ENCODE data around the gene ZNF423.

DNA sequence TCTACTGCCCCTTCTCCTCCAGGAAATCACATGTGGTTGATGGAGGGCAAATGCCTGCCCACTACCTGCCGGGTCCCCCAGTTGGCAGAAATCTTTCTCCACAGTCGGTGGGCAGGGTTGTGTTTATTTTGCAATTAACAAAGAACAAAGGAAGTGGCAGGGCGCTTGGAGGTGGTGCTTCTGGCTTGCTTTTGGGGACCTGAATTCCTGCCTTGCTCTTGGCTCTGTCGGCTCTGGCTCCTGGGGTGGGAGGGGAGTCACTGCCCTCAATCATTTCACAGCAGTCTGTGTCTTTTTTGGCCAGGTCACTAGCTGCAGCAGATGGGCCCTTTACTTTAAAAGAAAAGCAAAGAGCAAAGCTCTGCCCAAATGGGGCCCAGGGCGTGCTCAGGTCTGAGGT, 413.1 kb downstream of the ZNF423 start:
- TF ChIP-seq, protein P1, sequence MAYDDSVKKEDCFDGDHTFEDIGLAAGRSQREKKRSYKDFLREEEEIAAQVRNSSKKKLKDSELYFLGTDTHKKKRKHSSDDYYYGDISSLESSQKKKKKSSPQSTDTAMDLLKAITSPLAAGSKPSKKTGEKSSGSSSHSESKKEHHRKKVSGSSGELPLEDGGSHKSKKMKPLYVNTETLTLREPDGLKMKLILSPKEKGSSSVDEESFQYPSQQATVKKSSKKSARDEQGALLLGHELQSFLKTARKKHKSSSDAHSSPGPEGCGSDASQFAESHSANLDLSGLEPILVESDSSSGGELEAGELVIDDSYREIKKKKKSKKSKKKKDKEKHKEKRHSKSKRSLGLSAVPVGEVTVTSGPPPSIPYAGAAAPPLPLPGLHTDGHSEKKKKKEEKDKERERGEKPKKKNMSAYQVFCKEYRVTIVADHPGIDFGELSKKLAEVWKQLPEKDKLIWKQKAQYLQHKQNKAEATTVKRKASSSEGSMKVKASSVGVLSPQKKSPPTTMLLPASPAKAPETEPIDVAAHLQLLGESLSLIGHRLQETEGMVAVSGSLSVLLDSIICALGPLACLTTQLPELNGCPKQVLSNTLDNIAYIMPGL (CRISPR knock-in tag; IDR thresholded peaks at IDR 0.05) = no peak
- TF ChIP-seq TAF1 (IDR thresholded peaks at IDR 0.05; ENCODE audit: control insufficient read depth, extremely low read depth, insufficient read depth, low read length, severe bottlenecking) (no peak), ZNF561 (CRISPR knock-in tag; conservative IDR thresholded peaks at IDR 0.05) (no peak), ZNF512 (tag; IDR thresholded peaks at IDR 0.05) (no peak), ZBTB11 (CRISPR knock-in tag; IDR thresholded peaks at IDR 0.05) (no peak), EP300 (IDR thresholded peaks at IDR 0.05; ENCODE audit: low read length) (no peak)
